Upper lobe of left lung (tissue), 4 donors: ENCODE data around the gene PDGFD.

ENCODE experiments used
- CTCF ChIP-seq, 6 experiments: fragments of 450-650 bp in 4 of 6; fragments of 200-600 bp in 2 of 6; sonication (generic) in 2 of 6; IDR thresholded peaks; one replicate each; pipeline ENCODE4 v1.5.1; 2016 to 2019; ENCODE audit warnings: antibody characterized with exemption in 6 of 6
- POLR2A ChIP-seq, 4 donors: fragments of 450-650 bp; IDR thresholded peaks; one replicate each; pipeline ENCODE4 v1.5.1; 2016 to 2017; ENCODE audit warnings: antibody characterized with exemption in 4 of 4, mild to moderate bottlenecking in 2 of 4
- POLR2AphosphoS5 ChIP-seq, 2 donors: sonication (generic); formaldehyde crosslinking; IDR thresholded peaks; one replicate each; pipeline ENCODE4 v1.5.1; 2017; ENCODE audit warnings: antibody characterized with exemption in 2 of 2

- TF ChIP-seq CTCF (IDR thresholded peaks at IDR 0.05) (no peak), POLR2AphosphoS5 (IDR thresholded peaks at IDR 0.05) (no peak), POLR2A (IDR thresholded peaks at IDR 0.05) (no peak)
Observed at GRCh38 chr11:103872748-103873147, 291.2 kb downstream of the PDGFD start.
